Camera-type eye (tissue), 1 donor: ENCODE results near the gene ZFAND2B. TPM values are rescaled to one million over a fixed set of nuclear protein-coding genes. Genes with fewer than 3 reads are reported as not detected.

Experiments
- total RNA-seq: library from RNA; depleted of rRNA; stranded (reverse); fragments of >200 nt; gene quantifications from one replicate; pipeline ENCODE4 v1.2.3, GENCODE V29; 2014

ZFAND2B gene
- total RNA-seq: 22.6 TPM

GRCh38 chr2:219206328-219207133 is at the start of gene ZFAND2B:
Gene ZFAND2B (plus strand): TSS chr2:219206782. CDS start chr2:219206988, 206 bp downstream.

GRCh38 chr2:219160186-219161017 is 46.2 kb upstream of the ZFAND2B start, which contains the start of gene NHEJ1:
Gene NHEJ1 (minus strand): TSS chr2:219160815. CDS start chr2:219158362, 2,453 bp downstream.

GRCh38 chr2:219169930-219170654 is 36.5 kb upstream of the ZFAND2B start, which contains the start of gene SLC23A3:
Gene SLC23A3 (minus strand): TSS chr2:219170029. CDS start chr2:219169984, 45 bp downstream.

GRCh38 chr2:219176818-219177551 is 29.6 kb upstream of the ZFAND2B start, which contains the start of gene CNPPD1:
Gene CNPPD1 (minus strand): TSS chr2:219176925. CDS start chr2:219176828, 97 bp downstream.

GRCh38 chr2:219177552-219178376 is 28.8 kb upstream of the ZFAND2B start, which contains the start of gene RETREG2:
Gene RETREG2 (plus strand): TSS chr2:219178275. CDS start chr2:219178353, 78 bp downstream.

GRCh38 chr2:219218732-219219701 is 12.4 kb downstream of the ZFAND2B start, which contains the start of gene ABCB6:
Gene ABCB6 (minus strand): TSS chr2:219218958. CDS start chr2:219218673, 285 bp downstream.

GRCh38 chr2:219229305-219230058 is 22.9 kb downstream of the ZFAND2B start, which contains the start of the genes ANKZF1 and ATG9A:
Gene ANKZF1 (plus strand): TSS chr2:219229806. CDS start chr2:219230258, 452 bp downstream.
Gene ATG9A (minus strand): TSS chr2:219229636. CDS start chr2:219228024, 1,612 bp downstream.

GRCh38 chr2:219245148-219245898 is 38.7 kb downstream of the ZFAND2B start, which contains the start of the genes GLB1L and STK16:
Gene GLB1L (minus strand): TSS chr2:219245444. CDS start chr2:219243573, 1,871 bp downstream.
Gene STK16 (plus strand): TSS chr2:219245479. CDS start chr2:219246000, 521 bp downstream.

GRCh38 chr2:219252900-219253752 is 46.5 kb downstream of the ZFAND2B start, which contains the start of gene TUBA4B:
Gene TUBA4B (plus strand): TSS chr2:219253243. CDS start chr2:219253408, 165 bp downstream.

GRCh38 chr2:219253753-219254589 is 47.4 kb downstream of the ZFAND2B start, which contains the start of gene TUBA4A:
Gene TUBA4A (minus strand): TSS chr2:219253918. CDS start chr2:219253858, 60 bp downstream.

Other genes starting within 250 kb of the ZFAND2B start
- gene CDK5R2, start 247.1 kb upstream of the ZFAND2B start, total RNA-seq: 16.2 TPM
- not detected for gene FEV, start 221.6 kb upstream of the ZFAND2B start, total RNA-seq
- 1,526 TPM for gene CRYBA2, start 213.4 kb upstream of the ZFAND2B start, total RNA-seq
- not detected for gene CFAP65, start 165.3 kb upstream of the ZFAND2B start, total RNA-seq
- 3.8 TPM for gene IHH, start 145.9 kb upstream of the ZFAND2B start, total RNA-seq
- gene NHEJ1, start 46.0 kb upstream of the ZFAND2B start, total RNA-seq: 12.1 TPM
- 1.3 TPM for gene SLC23A3, start 36.8 kb upstream of the ZFAND2B start, total RNA-seq
- gene CNPPD1, start 29.9 kb upstream of the ZFAND2B start, total RNA-seq: 30.5 TPM
- 66.2 TPM for gene RETREG2, start 28.5 kb upstream of the ZFAND2B start, total RNA-seq
- 24.2 TPM for gene ABCB6, start 12.2 kb downstream of the ZFAND2B start, total RNA-seq
- 46.7 TPM for gene ATG9A, start 22.9 kb downstream of the ZFAND2B start, total RNA-seq
- 91.3 TPM for gene ANKZF1, start 23.0 kb downstream of the ZFAND2B start, total RNA-seq
- 15.2 TPM for gene GLB1L, start 38.7 kb downstream of the ZFAND2B start, total RNA-seq
- gene STK16, start 38.7 kb downstream of the ZFAND2B start, total RNA-seq: 17.9 TPM
- not detected for gene TUBA4B, start 46.5 kb downstream of the ZFAND2B start, total RNA-seq
- gene TUBA4A, start 47.1 kb downstream of the ZFAND2B start, total RNA-seq: 20.5 TPM
- gene DNAJB2, start 72.6 kb downstream of the ZFAND2B start, total RNA-seq: 91.9 TPM
- 22.0 TPM for gene PTPRN, start 102.6 kb downstream of the ZFAND2B start, total RNA-seq
- gene RESP18, start 126.0 kb downstream of the ZFAND2B start, total RNA-seq: not detected
- gene DNPEP, start 181.1 kb downstream of the ZFAND2B start, total RNA-seq: 32.5 TPM
- gene DES, start 211.6 kb downstream of the ZFAND2B start, total RNA-seq: 249 TPM
- 17.4 TPM for gene SPEG, start 228.1 kb downstream of the ZFAND2B start, total RNA-seq